Measurements from ENCODE around the gene ASB5. TPM values are rescaled to one million over a fixed set of nuclear protein-coding genes. Genes with fewer than 3 reads are reported as not detected.

ASB5 gene
- total RNA-seq, 1 experiment from 2014 or later: not detected

DNA sequence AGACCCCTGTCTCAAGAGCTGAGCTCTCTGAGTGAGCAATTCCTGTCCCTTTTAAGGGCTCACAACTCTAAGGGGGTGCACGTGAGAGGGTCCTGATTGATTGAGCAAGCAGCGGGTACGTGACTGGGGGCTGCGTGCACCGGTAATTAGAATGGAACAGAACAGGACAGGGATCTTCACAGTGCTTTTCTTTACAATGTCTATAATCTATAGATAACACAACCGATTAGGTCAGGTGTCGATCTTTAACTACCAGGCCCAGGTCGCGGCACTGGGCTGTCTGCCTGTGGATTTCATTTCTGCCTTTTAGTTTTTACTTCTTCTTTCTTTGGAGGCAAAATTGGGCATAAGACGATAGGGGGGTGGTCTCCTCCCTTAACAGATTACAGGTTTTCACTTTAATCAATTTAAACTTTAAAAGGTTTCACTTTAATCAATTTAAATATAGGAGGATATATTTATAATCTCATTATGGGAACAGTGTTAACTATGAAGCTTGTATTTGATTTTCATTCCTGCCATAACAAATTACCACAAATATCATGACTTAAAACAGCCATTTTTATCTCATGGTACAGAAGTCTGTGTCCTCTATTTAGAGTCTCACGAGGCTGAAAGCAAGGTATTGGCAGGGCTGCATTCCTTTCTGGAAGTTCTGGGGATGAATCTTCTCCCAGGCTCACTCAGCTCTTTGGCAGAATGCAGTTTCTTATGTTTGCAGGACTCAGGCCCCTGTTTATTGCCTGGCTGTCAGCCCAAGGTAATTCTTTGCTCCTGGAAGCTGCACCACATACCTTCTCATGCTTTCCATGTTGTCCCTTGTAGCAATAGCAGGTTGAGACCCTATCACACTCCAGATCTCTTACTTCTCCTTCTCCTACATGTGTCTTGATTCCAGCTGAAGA lies 78.9 kb downstream of the ASB5 start:
- TF ChIP-seq, protein P1, sequence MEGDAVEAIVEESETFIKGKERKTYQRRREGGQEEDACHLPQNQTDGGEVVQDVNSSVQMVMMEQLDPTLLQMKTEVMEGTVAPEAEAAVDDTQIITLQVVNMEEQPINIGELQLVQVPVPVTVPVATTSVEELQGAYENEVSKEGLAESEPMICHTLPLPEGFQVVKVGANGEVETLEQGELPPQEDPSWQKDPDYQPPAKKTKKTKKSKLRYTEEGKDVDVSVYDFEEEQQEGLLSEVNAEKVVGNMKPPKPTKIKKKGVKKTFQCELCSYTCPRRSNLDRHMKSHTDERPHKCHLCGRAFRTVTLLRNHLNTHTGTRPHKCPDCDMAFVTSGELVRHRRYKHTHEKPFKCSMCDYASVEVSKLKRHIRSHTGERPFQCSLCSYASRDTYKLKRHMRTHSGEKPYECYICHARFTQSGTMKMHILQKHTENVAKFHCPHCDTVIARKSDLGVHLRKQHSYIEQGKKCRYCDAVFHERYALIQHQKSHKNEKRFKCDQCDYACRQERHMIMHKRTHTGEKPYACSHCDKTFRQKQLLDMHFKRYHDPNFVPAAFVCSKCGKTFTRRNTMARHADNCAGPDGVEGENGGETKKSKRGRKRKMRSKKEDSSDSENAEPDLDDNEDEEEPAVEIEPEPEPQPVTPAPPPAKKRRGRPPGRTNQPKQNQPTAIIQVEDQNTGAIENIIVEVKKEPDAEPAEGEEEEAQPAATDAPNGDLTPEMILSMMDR (IDR thresholded peaks at IDR 0.05; ENCODE audit: unreplicated experiment): no peak
- no TSS peak for BruUV-seq (replicated peaks)
- CTCF ChIA-PET: no interaction called here
- no peaks in the 10 kb centered on the region for H3K27me3 Mint-ChIP-seq (ENCODE audit: insufficient read depth, unreplicated experiment)
- H3K36me3 Mint-ChIP-seq (ENCODE audit: insufficient read depth, unreplicated experiment): no peaks in the 10 kb centered on the region
- H3K9me3 Mint-ChIP-seq (ENCODE audit: unreplicated experiment): no peaks in the 10 kb centered on the region
- no peak overlapping the region for H3K27ac Mint-ChIP-seq (ENCODE audit: low read depth, unreplicated experiment)
- peaks cover 17% of the 10 kb centered on the region for H3K4me1 Mint-ChIP-seq (ENCODE audit: insufficient read depth, unreplicated experiment)
- intact Hi-C loops (cut with micrococcal nuclease): no loop called here
- no peak for DNase-seq (ENCODE audit: unreplicated experiment)
- POLR2A ChIA-PET: no interaction called here
- no peak overlapping the region for H3K4me3 Mint-ChIP-seq (ENCODE audit: unreplicated experiment)

DNA sequence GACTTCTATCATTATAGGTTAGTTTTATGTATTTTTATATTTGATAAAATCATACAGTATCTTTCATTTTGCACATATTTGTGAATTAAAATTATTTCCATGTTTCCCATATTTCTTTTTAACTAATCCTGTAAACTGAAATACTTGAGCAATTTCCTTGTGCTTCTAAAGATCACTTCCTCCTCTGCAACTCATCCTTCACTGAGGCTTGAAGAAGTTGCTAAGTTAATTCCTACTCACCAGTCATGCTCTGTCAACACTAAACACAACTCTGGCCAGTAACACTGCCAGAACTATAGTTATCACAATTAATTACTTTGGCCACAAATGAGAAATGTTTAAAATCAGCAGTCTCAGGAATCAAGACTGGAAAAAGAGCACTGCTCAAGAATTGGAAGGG lies 80.4 kb downstream of the ASB5 start:
- POLR2A ChIA-PET: no interaction called here
- CTCF ChIA-PET: no interaction called here
- no peak for DNase-seq (ENCODE audit: unreplicated experiment)
- H3K36me3 Mint-ChIP-seq (ENCODE audit: insufficient read depth, unreplicated experiment): no peaks in the 10 kb centered on the region
- TF ChIP-seq, protein P1 (IDR thresholded peaks at IDR 0.05; ENCODE audit: unreplicated experiment): no peak
- H3K9me3 Mint-ChIP-seq (ENCODE audit: unreplicated experiment): no peaks in the 10 kb centered on the region
- intact Hi-C loops (cut with micrococcal nuclease): no loop called here
- H3K27me3 Mint-ChIP-seq (ENCODE audit: insufficient read depth, unreplicated experiment): no peaks in the 10 kb centered on the region
- no TSS peak for BruUV-seq (replicated peaks)
- no peak overlapping the region for H3K4me3 Mint-ChIP-seq (ENCODE audit: unreplicated experiment)
- no peak overlapping the region for H3K27ac Mint-ChIP-seq (ENCODE audit: low read depth, unreplicated experiment)
- H3K4me1 Mint-ChIP-seq (ENCODE audit: insufficient read depth, unreplicated experiment): peaks cover 12% of the 10 kb centered on the region

DNA sequence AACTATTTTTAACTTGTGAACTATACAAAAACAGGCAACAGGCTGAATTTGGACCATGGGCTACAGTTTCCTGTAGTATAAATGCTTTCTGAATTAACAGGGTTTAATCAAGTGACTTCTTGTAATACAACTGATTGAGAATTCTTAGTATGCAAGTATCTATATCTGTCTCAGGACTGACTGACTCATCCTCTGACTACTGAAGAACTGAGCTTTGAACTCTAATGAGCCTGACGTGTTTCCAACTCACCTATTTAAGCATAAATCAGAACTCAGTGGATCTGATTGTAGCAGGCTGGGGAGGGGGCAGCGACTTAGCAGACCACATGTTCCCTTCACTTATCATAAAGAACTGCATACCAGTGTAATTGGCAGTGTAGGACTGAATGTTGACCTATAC lies 81.4 kb downstream of the ASB5 start:
- no peaks in the 10 kb centered on the region for H3K36me3 Mint-ChIP-seq (ENCODE audit: insufficient read depth, unreplicated experiment)
- TF ChIP-seq, protein P1 (IDR thresholded peaks at IDR 0.05; ENCODE audit: unreplicated experiment): no peak
- H3K4me3 Mint-ChIP-seq (ENCODE audit: unreplicated experiment): no peak overlapping the region
- ChIA-PET CTCF (no interaction called here), POLR2A (no interaction called here)
- intact Hi-C loops (cut with micrococcal nuclease): no loop called here
- DNase-seq (ENCODE audit: unreplicated experiment): no peak
- peaks cover 10% of the 10 kb centered on the region for H3K4me1 Mint-ChIP-seq (ENCODE audit: insufficient read depth, unreplicated experiment)
- BruUV-seq (replicated peaks): no TSS peak
- no peak overlapping the region for H3K27ac Mint-ChIP-seq (ENCODE audit: low read depth, unreplicated experiment)
- H3K27me3 Mint-ChIP-seq (ENCODE audit: insufficient read depth, unreplicated experiment): no peaks in the 10 kb centered on the region
- H3K9me3 Mint-ChIP-seq (ENCODE audit: unreplicated experiment): no peaks in the 10 kb centered on the region

DNA sequence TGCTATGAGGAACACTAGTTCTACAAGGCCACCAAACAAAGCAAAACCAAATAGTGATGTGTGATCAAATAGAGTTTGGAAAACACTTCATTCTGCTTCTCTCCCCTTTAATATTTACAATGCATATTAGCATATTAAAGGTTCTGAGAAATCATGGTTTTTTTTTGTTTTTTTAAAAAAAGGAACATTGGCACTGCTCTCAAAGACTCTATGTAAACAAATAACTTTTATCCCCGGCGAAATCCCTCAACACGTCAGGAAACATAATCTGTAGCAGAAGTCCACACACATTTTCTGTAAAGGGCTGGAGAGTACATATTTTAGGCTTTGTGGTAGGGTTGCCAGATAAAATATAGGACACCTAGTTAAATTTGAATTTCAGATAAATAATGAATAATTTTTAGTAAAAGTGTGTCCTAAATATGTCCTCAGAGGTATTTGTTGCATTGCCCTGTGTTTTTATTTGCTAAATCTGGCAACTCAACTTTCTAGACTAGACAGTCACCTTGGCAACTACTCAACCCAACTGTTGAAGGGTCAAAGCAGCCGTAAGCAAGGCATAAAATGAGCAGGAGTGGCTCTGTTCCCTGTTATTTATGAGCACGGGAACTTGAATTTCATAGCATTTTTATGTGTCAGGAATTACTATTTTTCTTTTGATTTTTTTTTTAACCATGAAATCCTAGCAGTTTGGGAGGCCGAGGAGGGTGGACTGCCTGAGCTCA lies 82.2 kb downstream of the ASB5 start:
- CTCF ChIA-PET: no interaction called here
- Mint-ChIP-seq H3K27me3 (ENCODE audit: insufficient read depth, unreplicated experiment) (no peaks in the 10 kb centered on the region), H3K4me3 (ENCODE audit: unreplicated experiment) (no peak overlapping the region), H3K36me3 (ENCODE audit: insufficient read depth, unreplicated experiment) (no peaks in the 10 kb centered on the region), H3K9me3 (ENCODE audit: unreplicated experiment) (no peaks in the 10 kb centered on the region), H3K27ac (ENCODE audit: low read depth, unreplicated experiment) (no peak overlapping the region), H3K4me1 (ENCODE audit: insufficient read depth, unreplicated experiment) (peaks cover 10% of the 10 kb centered on the region)
- no peak for DNase-seq (ENCODE audit: unreplicated experiment)
- intact Hi-C loops (cut with micrococcal nuclease): no loop called here
- no TSS peak for BruUV-seq (replicated peaks)
- TF ChIP-seq, protein P1 (IDR thresholded peaks at IDR 0.05; ENCODE audit: unreplicated experiment): no peak
- POLR2A ChIA-PET: no interaction called here
